Activated CD4-positive, alpha-beta T cell treated with anti-CD3 and anti-CD28 coated beads, Interleukin-2, amount 10 ng/mL, durations not matched to agents 7 days and 5 days (primary cell): ENCODE measurements around the gene CDON. TPM values are rescaled to one million over a fixed set of nuclear protein-coding genes. Genes with fewer than 3 reads are reported as not detected.

Experiments used
- CTCF ChIA-PET: fragments of 350-600 bp; sonication (Branson Sonifier 250); formaldehyde crosslinking; loops from one replicate; lab custom pipeline; 2021; ENCODE audit warnings: antibody characterized with exemption; lab: Charles Lee
- POLR2A ChIA-PET: fragments of 350-600 bp; sonication (Branson Sonifier 250); formaldehyde crosslinking; loops from one replicate; lab custom pipeline; 2021; ENCODE audit warnings: antibody characterized with exemption; lab: Charles Lee
- DNase-seq: peaks from one replicate; pipeline ENCODE4 v3.0.0-alpha.2; 2020
- H3K27ac Mint-ChIP-seq: one replicate; pipeline ENCODE4 v1.8.0; 2021; ENCODE audit warnings: mild to moderate bottlenecking, moderate library complexity, mixed read lengths
- H3K27me3 Mint-ChIP-seq: one replicate; pipeline ENCODE4 v1.8.0; 2021; ENCODE audit warnings: mixed read lengths
- H3K36me3 Mint-ChIP-seq: one replicate; pipeline ENCODE4 v1.8.0; 2021; ENCODE audit warnings: low read depth, mixed read lengths
- H3K4me1 Mint-ChIP-seq: one replicate; pipeline ENCODE4 v1.8.0; 2021; ENCODE audit warnings: mixed read lengths
- H3K4me3 Mint-ChIP-seq: one replicate; pipeline ENCODE4 v1.8.0; 2021; ENCODE audit warnings: mild to moderate bottlenecking, moderate library complexity, mixed read lengths
- H3K9me3 Mint-ChIP-seq: one replicate; pipeline ENCODE4 v1.8.0; 2021; ENCODE audit warnings: mixed read lengths
- total RNA-seq, 2 experiments: library from RNA; stranded (reverse); gene quantifications; one replicate each; pipeline ENCODE4 v1.2.3, GENCODE V29; 2021

CDON gene
- total RNA-seq, 2 experiments from 2014 or later, result 2.6 to 3.4 TPM

DNA sequence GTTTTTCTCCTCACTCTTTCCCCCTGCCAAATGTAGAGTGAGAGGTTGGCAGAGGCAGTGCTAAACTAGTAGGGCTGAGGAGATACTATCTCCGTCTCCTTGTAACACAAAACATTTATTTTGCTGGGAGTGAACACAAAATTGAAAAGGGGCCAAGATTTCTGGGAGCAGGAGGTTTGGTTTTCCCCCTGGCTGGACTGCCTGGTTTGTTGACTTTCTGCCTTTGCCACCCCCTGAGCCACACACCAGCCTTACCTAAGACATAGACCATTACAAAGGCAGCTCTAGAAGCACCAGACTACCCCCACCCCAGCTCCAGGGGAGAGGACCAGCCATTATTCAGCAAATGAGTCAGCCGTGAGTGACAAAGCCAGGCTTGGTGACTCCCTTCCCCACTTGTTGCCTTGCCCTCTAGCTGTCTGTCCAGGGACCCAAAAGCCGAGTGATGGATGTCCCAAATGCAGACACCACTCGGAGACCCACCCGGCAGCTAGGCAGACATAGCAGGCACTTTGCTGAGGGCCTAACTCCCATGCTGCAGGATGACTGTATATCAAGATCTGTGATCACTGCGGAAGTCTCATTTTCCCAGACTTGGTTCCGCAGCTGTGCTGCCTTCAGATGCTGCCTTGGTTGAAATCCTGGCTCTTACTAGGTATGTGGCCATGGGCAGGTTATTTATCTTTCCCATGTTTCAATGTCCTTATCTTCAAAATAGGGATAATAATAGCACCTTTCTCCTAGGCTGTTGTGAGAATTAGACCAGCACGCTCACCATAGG, 17.7 kb upstream of the CDON start:
- H3K4me1 Mint-ChIP-seq, result peaks cover 22% of the 10 kb centered on the region
- H3K36me3 Mint-ChIP-seq, result no peaks in the 10 kb centered on the region
- ChIA-PET CTCF (interaction anchor here (0.6 to 1.0 kb wide), 2 partner anchors 73 to 140 kb away, joined by 3 to 5 read pairs; no protein-coding TSS in a partner anchor), POLR2A (no interaction called here)
- no peak overlapping the region for H3K4me3 Mint-ChIP-seq
- no peak overlapping the region for H3K27ac Mint-ChIP-seq
- DNase-seq, result no peak
- H3K9me3 Mint-ChIP-seq, result no peaks in the 10 kb centered on the region
- H3K27me3 Mint-ChIP-seq, result no peaks in the 10 kb centered on the region

DNA sequence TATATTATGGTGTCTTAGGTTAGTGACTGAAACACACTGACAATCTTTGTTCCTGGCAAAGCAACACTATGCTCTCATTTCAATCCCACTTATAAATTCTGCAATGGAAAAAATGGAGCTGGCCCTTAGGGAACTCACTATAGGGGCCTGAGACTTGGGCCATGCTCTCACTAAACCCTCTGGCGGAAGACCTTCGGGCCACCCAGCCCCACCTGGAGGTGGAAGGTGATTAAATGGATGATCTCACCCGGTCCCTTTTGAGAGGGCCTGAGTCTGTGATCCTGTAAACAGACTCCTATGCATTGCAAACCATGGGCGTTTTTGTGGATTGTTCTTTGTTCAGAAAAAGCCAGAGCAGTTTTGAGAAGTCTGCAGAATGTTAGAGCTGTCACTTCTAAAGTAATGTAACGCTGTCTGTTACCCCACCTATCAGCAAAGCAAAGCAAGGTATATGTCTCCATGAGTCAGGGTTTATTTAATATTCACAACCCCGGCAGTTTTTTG, 17.0 kb upstream of the CDON start:
- no peaks in the 10 kb centered on the region for H3K9me3 Mint-ChIP-seq
- H3K27ac Mint-ChIP-seq, result no peak overlapping the region
- ChIA-PET CTCF (no interaction called here), POLR2A (no interaction called here)
- no peak for DNase-seq
- H3K36me3 Mint-ChIP-seq, result no peaks in the 10 kb centered on the region
- no peaks in the 10 kb centered on the region for H3K27me3 Mint-ChIP-seq
- peaks cover 18% of the 10 kb centered on the region for H3K4me1 Mint-ChIP-seq
- H3K4me3 Mint-ChIP-seq, result no peak overlapping the region

DNA sequence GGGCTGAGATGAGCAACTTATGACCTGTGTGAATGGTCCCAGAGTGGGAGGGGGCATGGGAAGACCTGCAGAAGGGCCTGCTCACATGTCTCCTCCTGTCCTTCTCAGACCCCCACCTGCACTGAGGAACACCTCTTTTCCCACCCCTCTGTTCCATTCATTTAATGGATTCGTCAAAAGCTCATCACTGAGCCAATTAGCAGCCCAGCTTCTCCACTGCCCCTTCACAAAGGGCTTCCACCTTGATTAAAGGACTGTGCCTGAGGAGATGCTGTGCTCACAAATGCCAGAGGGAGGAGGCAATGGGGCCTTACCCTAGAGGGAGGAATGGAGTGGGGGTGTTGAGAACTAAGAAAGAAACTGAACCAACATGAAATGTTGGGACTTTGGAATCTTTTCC, 14.0 kb upstream of the CDON start:
- CTCF ChIA-PET, result no interaction called here
- Mint-ChIP-seq H3K36me3 (no peaks in the 10 kb centered on the region), H3K4me1 (no peaks in the 10 kb centered on the region), H3K27ac (no peak overlapping the region), H3K4me3 (no peak overlapping the region), H3K27me3 (peaks cover 5% of the 10 kb centered on the region), H3K9me3 (no peaks in the 10 kb centered on the region)
- POLR2A ChIA-PET, result no interaction called here
- DNase-seq, result no peak

DNA sequence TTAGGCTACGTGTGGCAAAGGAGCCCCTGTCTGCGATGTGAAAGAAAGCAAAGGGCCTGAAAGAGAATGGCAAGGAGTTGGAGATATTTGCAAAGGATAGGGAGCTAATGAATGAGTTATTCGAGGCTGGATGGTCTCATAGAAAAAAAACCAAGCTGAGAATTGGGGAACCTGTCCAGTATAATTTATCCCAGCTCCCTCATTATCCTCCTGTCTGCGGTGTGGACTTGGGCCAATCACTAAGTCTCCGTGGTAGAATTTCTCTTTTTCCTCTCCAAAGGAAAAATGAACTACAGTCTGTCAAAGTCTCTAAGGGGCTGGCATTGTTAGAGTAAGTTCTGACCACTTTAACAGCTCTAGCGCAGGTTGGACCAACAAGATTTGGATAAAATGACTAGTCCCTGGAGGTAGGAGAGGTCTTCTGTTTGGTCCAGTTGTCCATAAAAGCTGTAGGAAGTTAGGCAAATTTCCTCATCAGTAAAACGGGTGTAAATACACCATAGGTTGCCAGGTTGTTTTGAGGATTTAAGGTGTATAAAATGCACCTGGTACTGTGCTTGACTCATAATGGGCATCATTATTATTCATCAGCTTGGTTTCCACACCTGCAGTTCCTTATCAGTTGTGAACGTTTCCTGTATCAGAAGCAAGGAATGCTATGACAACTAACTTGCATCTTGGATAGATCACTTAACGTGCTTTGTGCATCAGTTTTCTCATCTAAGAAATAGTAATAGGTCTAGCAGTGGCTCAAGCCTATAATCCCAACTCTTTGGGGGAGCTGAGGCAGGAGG, 10.3 kb upstream of the CDON start:
- Mint-ChIP-seq H3K4me3 (no peak overlapping the region), H3K9me3 (no peaks in the 10 kb centered on the region), H3K4me1 (no peaks in the 10 kb centered on the region), H3K27me3 (peaks cover 13% of the 10 kb centered on the region), H3K36me3 (no peaks in the 10 kb centered on the region), H3K27ac (no peak overlapping the region)
- no peak for DNase-seq
- POLR2A ChIA-PET, result no interaction called here
- CTCF ChIA-PET, result no interaction called here

DNA sequence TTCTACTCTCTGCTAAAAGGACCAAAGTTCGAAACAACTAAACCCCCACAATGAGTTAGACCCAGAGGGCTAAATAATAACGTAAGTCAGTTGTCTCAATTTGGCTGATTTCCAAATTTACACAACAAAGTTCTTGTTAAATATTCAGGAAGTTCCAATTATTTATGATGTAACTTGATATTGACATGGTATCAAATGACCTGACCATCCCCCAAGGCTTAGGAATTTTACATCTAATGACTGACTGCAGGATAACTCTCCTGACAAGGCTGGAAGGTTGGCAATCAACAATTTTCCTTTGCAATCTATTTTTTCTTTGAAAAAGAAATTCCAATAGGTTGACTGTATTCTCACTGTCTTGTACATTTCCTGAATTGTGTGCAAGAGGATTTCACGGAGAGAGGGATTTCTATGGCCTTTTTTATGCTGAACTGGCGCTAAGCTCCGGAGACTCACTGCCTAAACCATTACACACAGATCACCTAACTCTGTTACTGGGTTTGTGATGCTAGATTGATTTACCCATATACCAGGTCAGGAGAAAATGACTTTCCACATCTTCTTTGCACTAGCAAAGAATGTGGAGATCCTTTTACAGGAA, 9.6 kb upstream of the CDON start:
- POLR2A ChIA-PET, result no interaction called here
- Mint-ChIP-seq H3K4me3 (no peak overlapping the region), H3K9me3 (no peaks in the 10 kb centered on the region), H3K27me3 (peaks cover 19% of the 10 kb centered on the region), H3K27ac (no peak overlapping the region), H3K4me1 (no peaks in the 10 kb centered on the region), H3K36me3 (no peaks in the 10 kb centered on the region)
- no peak for DNase-seq
- CTCF ChIA-PET, result no interaction called here

DNA sequence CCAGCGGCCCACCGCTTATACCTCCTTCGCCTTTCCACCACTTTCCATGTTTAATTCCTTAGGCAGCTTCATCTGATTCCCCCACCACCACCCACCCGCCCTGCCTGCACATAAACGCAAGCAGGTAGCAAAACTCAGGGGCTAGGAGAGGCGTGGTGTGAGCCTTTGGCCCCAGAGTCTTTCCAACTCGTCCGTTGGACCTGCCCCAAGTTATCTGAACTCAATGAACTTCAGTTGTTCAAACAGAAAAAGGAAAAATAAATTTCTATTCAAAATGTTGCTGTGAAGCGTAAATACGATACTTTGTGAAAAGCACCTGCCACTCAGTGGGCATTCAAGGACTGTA, 814 bp upstream of the CDON start:
- Mint-ChIP-seq H3K4me1 (peaks cover 10% of the 10 kb centered on the region), H3K4me3 (peak overlapping the region; percentile 71), H3K27ac (peak overlapping the region; percentile 98), H3K36me3 (no peaks in the 10 kb centered on the region), H3K27me3 (peaks cover 53% of the 10 kb centered on the region), H3K9me3 (no peaks in the 10 kb centered on the region)
- CTCF ChIA-PET, result no interaction called here
- POLR2A ChIA-PET, result no interaction called here
- DNase-seq, result no peak

DNA sequence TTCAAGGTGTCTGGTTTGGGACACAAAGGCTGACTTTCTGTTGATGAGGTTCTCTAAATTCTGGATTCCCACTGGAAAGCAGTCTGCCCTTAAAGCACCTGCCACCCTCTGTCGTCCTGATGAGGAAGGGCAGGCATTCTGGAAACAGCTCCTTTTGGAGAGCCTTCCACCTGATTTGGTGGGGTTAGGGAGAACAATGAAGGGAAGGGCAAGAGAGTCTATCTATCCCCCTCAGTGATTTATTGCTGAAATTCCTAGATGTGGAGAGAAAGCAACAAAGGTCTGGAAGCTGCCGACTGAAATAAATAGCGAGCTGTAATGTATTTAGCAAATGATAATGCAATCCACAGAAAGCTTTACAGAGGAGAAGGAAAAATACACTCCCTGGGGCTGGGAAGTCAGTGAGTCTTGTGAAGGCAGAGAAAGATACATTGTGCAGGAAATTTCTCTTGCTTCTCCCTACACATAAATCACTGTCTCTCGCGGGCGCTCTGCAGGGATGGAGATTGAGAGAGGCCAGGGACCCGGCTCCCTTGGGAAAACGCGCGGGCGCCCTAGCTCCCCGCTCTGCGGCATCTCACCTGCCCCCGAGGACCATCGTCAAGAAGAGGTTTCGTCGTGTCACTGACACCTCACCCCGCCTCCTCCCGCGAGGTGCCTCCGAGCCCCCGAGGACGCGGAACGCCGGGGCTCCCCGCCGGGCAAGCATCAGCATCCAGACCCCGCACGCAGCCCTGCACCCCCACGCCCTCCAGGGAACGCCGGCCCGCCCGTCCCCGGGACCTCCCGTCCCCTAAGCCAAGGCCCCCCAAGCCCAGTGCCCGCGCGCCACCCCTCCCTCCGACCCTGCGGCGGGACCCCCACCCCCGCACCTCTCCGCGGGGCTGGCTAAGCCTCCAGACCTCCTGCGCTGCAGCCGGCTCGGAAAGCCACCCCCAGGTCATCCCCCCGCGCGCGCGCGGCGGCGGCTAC, 673 bp downstream of the CDON start:
- ChIA-PET CTCF (interaction anchor here (0.6 to 1.1 kb wide), 2 partner anchors 36 to 77 kb away, joined by 3 to 4 read pairs; no protein-coding TSS in a partner anchor), POLR2A (no interaction called here)
- no peaks in the 10 kb centered on the region for H3K36me3 Mint-ChIP-seq
- peak; percentile 28 for DNase-seq
- H3K4me3 Mint-ChIP-seq, result peak overlapping the region; percentile 77
- H3K4me1 Mint-ChIP-seq, result peaks cover 10% of the 10 kb centered on the region
- peak overlapping the region; percentile 71 for H3K27ac Mint-ChIP-seq
- no peaks in the 10 kb centered on the region for H3K9me3 Mint-ChIP-seq
- H3K27me3 Mint-ChIP-seq, result peaks cover 50% of the 10 kb centered on the region

DNA sequence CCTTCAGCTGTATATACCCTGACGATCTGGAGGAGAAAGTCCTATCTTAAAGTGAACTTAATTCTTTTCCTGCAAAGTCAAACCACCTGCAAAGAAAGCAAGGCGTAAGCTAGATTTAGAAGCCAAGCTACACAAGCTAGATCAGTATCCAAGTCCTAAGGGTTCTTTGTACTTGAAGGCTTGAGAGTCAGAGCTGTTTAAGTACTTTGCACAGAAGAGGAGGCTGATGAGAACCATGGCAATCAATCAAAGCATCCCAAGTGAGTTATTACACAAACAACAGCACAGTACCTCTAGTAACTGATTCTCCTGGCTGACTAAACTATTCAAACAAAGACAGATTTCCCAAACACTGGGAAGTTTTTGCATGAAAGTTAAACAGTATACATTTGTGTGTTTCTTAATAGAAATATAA, 1.9 kb downstream of the CDON start:
- Mint-ChIP-seq H3K4me1 (peaks cover 10% of the 10 kb centered on the region), H3K27ac (no peak overlapping the region), H3K36me3 (no peaks in the 10 kb centered on the region), H3K27me3 (peaks cover 49% of the 10 kb centered on the region), H3K9me3 (no peaks in the 10 kb centered on the region), H3K4me3 (no peak overlapping the region)
- ChIA-PET POLR2A (no interaction called here), CTCF (interaction anchor here (0.8 to 1.1 kb wide), 2 partner anchors 35 to 353 kb away, joined by 3 to 5 read pairs; no protein-coding TSS in a partner anchor)
- DNase-seq, result no peak

DNA sequence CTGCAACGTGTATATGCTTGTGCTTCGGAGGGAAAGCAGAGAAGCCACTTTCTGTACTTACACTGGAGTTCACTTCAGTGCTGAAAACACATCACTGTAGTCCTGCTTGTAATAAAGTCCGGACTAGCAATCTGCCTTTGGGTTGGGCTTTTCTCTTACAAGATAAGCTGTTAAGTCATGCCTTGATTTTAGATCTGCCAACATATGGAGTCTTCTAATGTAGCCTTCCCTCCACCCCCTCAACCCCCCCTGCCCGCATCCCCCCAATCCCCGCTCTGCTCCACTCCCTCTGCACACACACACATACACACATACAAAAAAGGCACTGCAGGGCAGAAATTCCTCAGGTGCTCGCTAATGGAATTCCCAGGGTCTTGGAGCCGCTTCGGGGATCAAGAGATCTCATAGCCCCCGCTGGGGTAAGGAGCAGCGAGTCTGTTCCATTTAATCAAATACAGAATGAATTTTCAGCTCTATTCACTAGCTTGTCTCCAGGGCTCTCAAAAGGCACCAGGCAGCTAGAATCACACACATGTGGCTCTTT, 3.4 kb downstream of the CDON start:
- POLR2A ChIA-PET, result no interaction called here
- peaks cover 41% of the 10 kb centered on the region for H3K27me3 Mint-ChIP-seq
- no peak for DNase-seq
- CTCF ChIA-PET, result no interaction called here
- H3K4me3 Mint-ChIP-seq, result no peak overlapping the region
- H3K9me3 Mint-ChIP-seq, result no peaks in the 10 kb centered on the region
- H3K4me1 Mint-ChIP-seq, result peaks cover 10% of the 10 kb centered on the region
- H3K27ac Mint-ChIP-seq, result no peak overlapping the region
- no peaks in the 10 kb centered on the region for H3K36me3 Mint-ChIP-seq

DNA sequence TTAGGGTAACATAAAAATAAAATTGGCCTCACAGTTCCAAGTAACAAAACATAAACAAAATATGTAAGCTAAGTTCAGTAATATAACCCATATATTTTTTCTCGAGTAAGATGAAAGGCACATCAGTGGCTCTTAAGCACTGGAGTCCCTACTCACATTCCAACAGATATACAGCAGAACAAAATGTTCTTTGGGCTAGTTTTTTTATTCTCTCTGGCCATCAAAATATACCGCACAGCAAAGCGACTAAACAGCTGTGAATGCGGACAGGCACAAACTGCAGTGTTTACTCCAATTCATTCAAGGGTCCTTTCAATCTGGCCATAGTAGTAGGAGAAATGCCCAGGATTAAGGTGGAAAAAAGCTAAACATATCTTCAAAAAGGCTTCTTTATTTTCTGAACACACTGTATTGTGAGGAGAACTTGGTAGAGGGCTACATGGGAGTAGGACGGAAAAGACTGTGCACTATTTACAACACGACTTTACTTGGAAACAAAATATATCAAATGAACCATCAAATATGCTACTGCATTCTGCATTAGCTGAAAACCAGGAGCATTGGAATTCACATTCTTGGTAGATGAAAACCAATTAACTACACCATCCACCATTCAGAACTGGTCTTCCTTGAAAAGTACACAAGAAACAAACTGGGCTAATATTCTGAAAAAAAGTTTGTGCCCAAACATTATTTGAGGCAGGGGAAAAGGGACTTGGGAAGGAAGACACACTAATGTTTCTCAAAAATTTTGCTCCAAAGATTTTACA, 4.4 kb downstream of the CDON start:
- DNase-seq, result no peak
- Mint-ChIP-seq H3K4me3 (no peak overlapping the region), H3K36me3 (no peaks in the 10 kb centered on the region), H3K27ac (no peak overlapping the region), H3K4me1 (peaks cover 6% of the 10 kb centered on the region), H3K27me3 (peaks cover 40% of the 10 kb centered on the region), H3K9me3 (no peaks in the 10 kb centered on the region)
- ChIA-PET CTCF (no interaction called here), POLR2A (no interaction called here)

DNA sequence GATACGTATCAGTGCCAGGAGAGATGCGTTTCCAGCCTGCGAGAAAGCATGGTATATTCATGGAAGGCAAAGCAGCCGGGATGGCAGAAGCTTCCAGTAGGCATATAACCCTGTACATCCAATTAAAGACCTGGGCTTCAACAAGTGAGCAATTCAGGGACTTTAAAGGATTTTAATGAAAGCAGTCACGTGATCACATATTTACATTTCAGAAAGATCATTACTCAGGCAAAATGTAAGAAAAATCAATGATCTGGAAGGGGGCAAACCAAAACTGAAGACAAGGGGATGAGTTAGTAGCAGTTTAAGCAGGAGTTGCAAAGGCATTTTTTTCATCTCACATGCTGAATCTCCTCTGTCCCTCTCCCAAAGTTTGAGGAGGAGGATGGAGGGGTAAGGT, 7.8 kb downstream of the CDON start:
- ChIA-PET CTCF (no interaction called here), POLR2A (no interaction called here)
- Mint-ChIP-seq H3K9me3 (no peaks in the 10 kb centered on the region), H3K27ac (no peak overlapping the region), H3K36me3 (no peaks in the 10 kb centered on the region), H3K4me1 (no peaks in the 10 kb centered on the region), H3K4me3 (no peak overlapping the region), H3K27me3 (peaks cover 21% of the 10 kb centered on the region)
- no peak for DNase-seq
